Gastroesophageal sphincter (tissue), 3 donors: ENCODE results near the gene TRABD2B.

ENCODE experiments used
- EP300 ChIP-seq: sonication (generic); formaldehyde crosslinking; IDR thresholded peaks from one replicate; pipeline ENCODE4 v1.6.1; 2017; ENCODE audit warnings: antibody characterized with exemption, mild to moderate bottlenecking
- POLR2A ChIP-seq, 2 donors: fragments of 450-650 bp; IDR thresholded peaks; one replicate each; pipeline ENCODE4 v1.6.1; 2017; ENCODE audit warnings: antibody characterized with exemption in 2 of 2, mild to moderate bottlenecking in 2 of 2, moderate library complexity in 1 of 2
- POLR2AphosphoS5 ChIP-seq: sonication (generic); formaldehyde crosslinking; IDR thresholded peaks from one replicate; pipeline ENCODE4 v1.6.1; 2017; ENCODE audit warnings: antibody characterized with exemption
- TF ChIP-seq, protein P1 (sequence below), 4 experiments: fragments of 200-600 bp in 2 of 4; fragments of 450-650 bp in 2 of 4; sonication (generic) in 1 of 4; IDR thresholded peaks; one replicate each; pipeline ENCODE4 v1.5.1; 2017 to 2019; ENCODE audit warnings: antibody characterized with exemption in 4 of 4, mild to moderate bottlenecking in 2 of 4, moderate library complexity in 2 of 4

- TF ChIP-seq POLR2A (IDR thresholded peaks at IDR 0.05) (no peak), EP300 (no peak), POLR2AphosphoS5 (no peak)
- TF ChIP-seq, protein P1, sequence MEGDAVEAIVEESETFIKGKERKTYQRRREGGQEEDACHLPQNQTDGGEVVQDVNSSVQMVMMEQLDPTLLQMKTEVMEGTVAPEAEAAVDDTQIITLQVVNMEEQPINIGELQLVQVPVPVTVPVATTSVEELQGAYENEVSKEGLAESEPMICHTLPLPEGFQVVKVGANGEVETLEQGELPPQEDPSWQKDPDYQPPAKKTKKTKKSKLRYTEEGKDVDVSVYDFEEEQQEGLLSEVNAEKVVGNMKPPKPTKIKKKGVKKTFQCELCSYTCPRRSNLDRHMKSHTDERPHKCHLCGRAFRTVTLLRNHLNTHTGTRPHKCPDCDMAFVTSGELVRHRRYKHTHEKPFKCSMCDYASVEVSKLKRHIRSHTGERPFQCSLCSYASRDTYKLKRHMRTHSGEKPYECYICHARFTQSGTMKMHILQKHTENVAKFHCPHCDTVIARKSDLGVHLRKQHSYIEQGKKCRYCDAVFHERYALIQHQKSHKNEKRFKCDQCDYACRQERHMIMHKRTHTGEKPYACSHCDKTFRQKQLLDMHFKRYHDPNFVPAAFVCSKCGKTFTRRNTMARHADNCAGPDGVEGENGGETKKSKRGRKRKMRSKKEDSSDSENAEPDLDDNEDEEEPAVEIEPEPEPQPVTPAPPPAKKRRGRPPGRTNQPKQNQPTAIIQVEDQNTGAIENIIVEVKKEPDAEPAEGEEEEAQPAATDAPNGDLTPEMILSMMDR (IDR thresholded peaks at IDR 0.05): no peak
Observed at GRCh38 chr1:47866601-47867437, 130.4 kb downstream of the TRABD2B start.
